GM12865 (cell line): Measurements from ENCODE around the gene HRAS.

Experiments
- DNase-seq: peaks from one replicate; pipeline ENCODE4 v3.0.0; 2010; ENCODE audit warnings: low read depth
- H3K4me3 ChIP-seq: 2 replicates; pipeline ENCODE4 v1.5.1; 2011; ENCODE audit warnings: mild to moderate bottlenecking, low read depth, low read length, control low read depth
- CTCF ChIP-seq: IDR thresholded peaks from 2 replicates; pipeline ENCODE4 v1.5.1; 2011; ENCODE audit warnings: low read length, control low read depth, low read depth, inconsistent platforms; ENCODE audit not compliant: insufficient read depth; ENCODE audit errors: missing control alignments

The HRAS gene

GRCh38 chr11:573146-573759 lies 37.9 kb upstream of the HRAS start:
- no peak overlapping the region for H3K4me3 ChIP-seq
- DNase-seq, result no peak
- TF ChIP-seq CTCF, result no peak

GRCh38 chr11:571802-572185 lies 36.4 kb upstream of the HRAS start:
- no peak for TF ChIP-seq CTCF
- no peak overlapping the region for H3K4me3 ChIP-seq
- DNase-seq, result no peak

- no peak for TF ChIP-seq CTCF
- no peak for DNase-seq
- H3K4me3 ChIP-seq, result peak overlapping the region; percentile 74
Observed at GRCh38 chr11:569158-569885, 33.9 kb upstream of the HRAS start.

- H3K4me3 ChIP-seq, result peak overlapping the region; percentile 74
- no peak for TF ChIP-seq CTCF
Observed at GRCh38 chr11:568306-569157, 33.2 kb upstream of the HRAS start.

GRCh38 chr11:567629-568292 lies 32.4 kb upstream of the HRAS start:
- H3K4me3 ChIP-seq, result peak overlapping the region; percentile 68
- no peak for DNase-seq
- TF ChIP-seq CTCF, result no peak

More at GRCh38 chr11:568306-569157, 33.2 kb upstream of the HRAS start:
- peak; percentile 96 for DNase-seq

- DNase-seq, result no peak
- H3K4me3 ChIP-seq, result peak overlapping the region; percentile 68
- TF ChIP-seq CTCF, result no peak
Observed at GRCh38 chr11:567011-567628, 31.7 kb upstream of the HRAS start.
